ENCODE results near the gene KATNB1. TPM values are rescaled to one million over a fixed set of nuclear protein-coding genes. Genes with fewer than 3 reads are reported as not detected.
"Not testable (repeated sequence)": the region's sequence is repeated elsewhere in the genome, so short reads cannot be mapped to it uniquely, and the experiment has no call there.

KATNB1 gene
- polyA plus RNA-seq, 2 of the 4 experiments (the other 2 are of a cell fraction): 21.0 to 21.1 TPM

DNA sequence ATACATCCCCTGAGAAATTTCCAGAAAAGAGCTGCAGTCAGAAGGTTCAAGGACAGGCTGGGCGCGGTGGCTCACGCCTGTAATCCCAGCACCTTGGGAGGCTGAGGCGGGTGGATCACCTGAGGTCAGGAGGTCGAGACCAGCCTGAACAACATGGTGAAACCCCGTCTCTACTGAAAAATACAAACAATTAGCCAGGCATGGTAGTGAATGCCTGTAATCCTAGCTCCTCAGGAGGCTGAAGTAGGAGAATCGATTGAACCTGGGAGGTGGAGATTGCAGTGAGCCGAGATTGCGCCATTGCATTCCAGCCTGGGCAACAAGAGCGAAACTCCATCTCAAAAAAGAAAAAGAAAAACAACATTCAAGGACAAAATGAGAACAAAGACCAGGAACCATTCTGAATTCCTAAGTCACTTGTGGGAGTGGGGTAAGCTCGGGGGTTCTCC lies 47.1 kb downstream of the KATNB1 start:
- TF ChIP-seq CEBPB (IDR thresholded peaks at IDR 0.05): peak; percentile 62 to 72; a peak in 3 of 4 replicates
- not testable (repeated sequence) for ATAC-seq; H3K4me3 ChIP-seq; FAIRE-seq; H3K9me3 ChIP-seq; DNase-seq (ENCODE audit: low read depth in 1 of 2, low spot score in 1 of 2)
- WGBS (ENCODE audit: missing lambda C conversion rate): 90% methylated on average over 11 of the region's 11 CpGs
- CTCF ChIA-PET: interaction anchor here (0.8 to 4.1 kb wide), 8 partner anchors 12 to 207 kb away, joined by 3 to 40 read pairs (median 6); no protein-coding TSS in a partner anchor
- peak overlapping the region; percentile 24; the same call in 2 of the 3 replicates for H3K4me2 ChIP-seq
- POLR2A ChIA-PET: interaction anchor here (1.1 to 1.3 kb wide), 2 partner anchors 12 to 15 kb away, joined by 3 to 5 read pairs; no protein-coding TSS in a partner anchor
- H3K27ac ChIP-seq: peak overlapping the region; percentile 40 to 76; a peak in 5 of 6 replicates
- peaks cover 72% of the 10 kb centered on the region for H3K4me1 ChIP-seq

DNA sequence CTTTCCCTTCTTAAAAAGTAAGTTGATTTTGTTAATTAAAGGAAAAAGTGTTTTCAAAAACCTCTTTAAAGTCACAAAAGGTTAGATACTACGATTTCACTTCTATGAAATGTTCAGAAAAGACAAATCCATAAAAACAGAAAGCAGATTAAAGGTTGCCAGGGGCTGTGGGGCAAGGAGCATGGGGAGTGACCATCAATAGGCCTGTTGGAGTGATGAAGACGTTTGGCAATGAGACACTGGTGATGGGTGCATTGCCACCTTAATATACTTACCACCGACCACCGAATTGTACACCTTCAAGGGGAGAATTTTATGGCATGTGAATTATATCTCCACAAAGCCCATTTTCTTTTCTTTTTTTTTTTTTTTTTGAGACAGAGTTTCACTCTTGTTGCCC lies 47.5 kb downstream of the KATNB1 start:
- 87% methylated on average over 4 of the region's 4 CpGs for WGBS (ENCODE audit: missing lambda C conversion rate)
- Histone ChIP-seq H3K27ac (peak overlapping the region; percentile 40 to 76; a peak in 5 of 6 replicates), H3K4me1 (peaks cover 72% of the 10 kb centered on the region), H3K9me3 (no peaks in the 10 kb centered on the region), H3K4me3 (no peak overlapping the region), H3K4me2 (peak overlapping the region; percentile 24; the same call in 2 of the 3 replicates)
- DNase-seq (ENCODE audit: low read depth in 1 of 2, low spot score in 1 of 2): no peak
- no peak for FAIRE-seq
- ChIA-PET POLR2A (no interaction called here), CTCF (interaction anchor here (1.1 to 4.1 kb wide), 7 partner anchors 11 to 207 kb away, joined by 3 to 40 read pairs (median 8); no protein-coding TSS in a partner anchor)
- no peak for ATAC-seq
- TF ChIP-seq CEBPB (IDR thresholded peaks at IDR 0.05) (no peak), MYC (IDR thresholded peaks at IDR 0.05; ENCODE audit: borderline replicate concordance, low read length) (no peak), NR3C1 (IDR thresholded peaks at IDR 0.05) (no peak), ZNF302 (CRISPR knock-in tag; IDR thresholded peaks at IDR 0.05) (no peak), JUN (IDR thresholded peaks at IDR 0.05) (no peak), JUNB (IDR thresholded peaks at IDR 0.05) (no peak), RAD21 (conservative IDR thresholded peaks at IDR 0.05 in 1 of 2, IDR thresholded peaks at IDR 0.05 in 1 of 2) (no peak), EHF (CRISPR knock-in tag; IDR thresholded peaks at IDR 0.05) (no peak), PHF8 (IDR thresholded peaks at IDR 0.05; ENCODE audit: borderline replicate concordance, low read depth) (no peak), SREBF2 (IDR thresholded peaks at IDR 0.05) (no peak), HOXA7 (CRISPR knock-in tag; IDR thresholded peaks at IDR 0.05) (no peak), TP53 (CRISPR knock-in tag; IDR thresholded peaks at IDR 0.05) (no peak), CBX2 (IDR thresholded peaks at IDR 0.05; ENCODE audit: borderline replicate concordance, low read depth) (no peak), FOSB (CRISPR knock-in tag; IDR thresholded peaks at IDR 0.05) (no peak), HDAC2 (IDR thresholded peaks at IDR 0.05) (no peak), RFX5 (IDR thresholded peaks at IDR 0.05) (no peak)
- TF ChIP-seq, protein P1, sequence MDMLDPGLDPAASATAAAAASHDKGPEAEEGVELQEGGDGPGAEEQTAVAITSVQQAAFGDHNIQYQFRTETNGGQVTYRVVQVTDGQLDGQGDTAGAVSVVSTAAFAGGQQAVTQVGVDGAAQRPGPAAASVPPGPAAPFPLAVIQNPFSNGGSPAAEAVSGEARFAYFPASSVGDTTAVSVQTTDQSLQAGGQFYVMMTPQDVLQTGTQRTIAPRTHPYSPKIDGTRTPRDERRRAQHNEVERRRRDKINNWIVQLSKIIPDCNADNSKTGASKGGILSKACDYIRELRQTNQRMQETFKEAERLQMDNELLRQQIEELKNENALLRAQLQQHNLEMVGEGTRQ (IDR thresholded peaks at IDR 0.05): no peak
- TF ChIP-seq, protein P2, sequence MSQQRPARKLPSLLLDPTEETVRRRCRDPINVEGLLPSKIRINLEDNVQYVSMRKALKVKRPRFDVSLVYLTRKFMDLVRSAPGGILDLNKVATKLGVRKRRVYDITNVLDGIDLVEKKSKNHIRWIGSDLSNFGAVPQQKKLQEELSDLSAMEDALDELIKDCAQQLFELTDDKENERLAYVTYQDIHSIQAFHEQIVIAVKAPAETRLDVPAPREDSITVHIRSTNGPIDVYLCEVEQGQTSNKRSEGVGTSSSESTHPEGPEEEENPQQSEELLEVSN (IDR thresholded peaks at IDR 0.05; ENCODE audit: borderline replicate concordance, low read depth): no peak

DNA sequence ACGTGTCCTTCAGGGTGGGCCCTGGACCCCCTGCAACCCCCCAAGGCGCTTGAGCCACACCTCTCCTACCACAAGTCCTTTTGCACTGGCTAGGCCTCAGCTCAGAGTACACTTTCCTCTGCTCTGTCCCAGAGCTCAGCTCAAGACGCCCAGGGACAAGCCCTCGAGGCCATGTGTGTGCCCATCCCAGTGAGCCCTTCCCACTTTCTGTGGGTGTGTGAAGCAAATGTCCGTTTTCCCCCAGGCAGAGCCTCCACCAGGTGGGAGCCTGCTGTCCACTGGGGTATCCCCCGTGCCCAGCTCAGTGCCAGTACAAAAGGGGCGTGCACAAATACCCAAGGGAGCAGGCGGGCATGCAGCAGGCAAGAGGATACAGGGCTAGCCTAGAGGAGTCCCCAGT lies 48.3 kb downstream of the KATNB1 start:
- WGBS (ENCODE audit: missing lambda C conversion rate): 90% methylated on average over 7 of the region's 8 CpGs
- CTCF ChIA-PET: interaction anchor here (1.0 to 4.1 kb wide), 8 partner anchors 11 to 207 kb away, joined by 3 to 40 read pairs (median 6); no protein-coding TSS in a partner anchor
- Histone ChIP-seq H3K27ac (peak overlapping the region in 1 of 2 experiments; percentile 37; a peak in 3 of 6 replicates), H3K9me3 (no peaks in the 10 kb centered on the region), H3K4me3 (no peak overlapping the region), H3K4me1 (peaks cover 72% of the 10 kb centered on the region), H3K4me2 (no peak overlapping the region)
- ATAC-seq (peak in 1 of 2 experiments; percentile 2; a peak in 2 of 6 replicates), FAIRE-seq (no peak), DNase-seq (ENCODE audit: low read depth in 1 of 2, low spot score in 1 of 2) (no peak)
- 0 out of 5 replicates have a peak, but pooled peaks of 1 of the 2 experiments have one; percentile 12 for TF ChIP-seq JUN (IDR thresholded peaks at IDR 0.05)
- TF ChIP-seq, protein P3, sequence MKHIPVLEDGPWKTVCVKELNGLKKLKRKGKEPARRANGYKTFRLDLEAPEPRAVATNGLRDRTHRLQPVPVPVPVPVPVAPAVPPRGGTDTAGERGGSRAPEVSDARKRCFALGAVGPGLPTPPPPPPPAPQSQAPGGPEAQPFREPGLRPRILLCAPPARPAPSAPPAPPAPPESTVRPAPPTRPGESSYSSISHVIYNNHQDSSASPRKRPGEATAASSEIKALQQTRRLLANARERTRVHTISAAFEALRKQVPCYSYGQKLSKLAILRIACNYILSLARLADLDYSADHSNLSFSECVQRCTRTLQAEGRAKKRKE (CRISPR knock-in tag; IDR thresholded peaks at IDR 0.05; ENCODE audit: low read depth): no peak
- POLR2A ChIA-PET: no interaction called here

Measured in A549 (cell line).